WTC11 (cell line): ENCODE data around the gene MALT1. TPM values are rescaled to one million over a fixed set of nuclear protein-coding genes. Genes with fewer than 3 reads are reported as not detected.

ENCODE experiments used
- ATAC-seq: fragments of 200-7000 bp; cut with Tn5 transposase; 2 replicates; pipeline ENCODE4 v1.10.0; 2021; ENCODE audit warnings: mild to moderate bottlenecking, moderate library complexity
- CTCF ChIA-PET: fragments of 300-600 bp; sonication (Branson Sonifier 250); formaldehyde crosslinking; loops from one replicate; lab custom pipeline; 2021; ENCODE audit warnings: antibody characterized with exemption; lab: Charles Lee
- POLR2A ChIA-PET: fragments of 350-600 bp; sonication (Branson Sonifier 250); formaldehyde crosslinking; loops from one replicate; lab custom pipeline; 2021; ENCODE audit warnings: antibody characterized with exemption; lab: Charles Lee
- DNase-seq: peaks from one replicate; pipeline ENCODE4 v3.0.0; 2021; ENCODE audit warnings: low spot score
- H3K27ac Mint-ChIP-seq: 2 replicates; pipeline ENCODE4 v1.8.0; 2021; ENCODE audit warnings: mixed read lengths
- H3K27me3 Mint-ChIP-seq: 2 replicates; pipeline ENCODE4 v1.8.0; 2021; ENCODE audit warnings: low read depth, mild to moderate bottlenecking, moderate library complexity, mixed read lengths
- H3K36me3 Mint-ChIP-seq: 2 replicates; pipeline ENCODE4 v1.8.0; 2021; ENCODE audit warnings: mixed read lengths
- H3K4me1 Mint-ChIP-seq: 2 replicates; pipeline ENCODE4 v1.8.0; 2022; ENCODE audit warnings: mixed read lengths
- H3K4me3 Mint-ChIP-seq: 2 replicates; pipeline ENCODE4 v1.8.0; 2021; ENCODE audit warnings: mild to moderate bottlenecking, moderate library complexity, mixed read lengths
- H3K9me3 Mint-ChIP-seq: 2 replicates; pipeline ENCODE4 v1.8.0; 2021; ENCODE audit warnings: mixed read lengths
- CTCF ChIP-seq: fragments of 200-600 bp; IDR thresholded peaks from 2 replicates; pipeline ENCODE4 v1.8.0; 2022; ENCODE audit warnings: antibody characterized with exemption
- E2F4 ChIP-seq: sonication (generic); formaldehyde crosslinking; IDR thresholded peaks from 2 replicates; pipeline ENCODE4 v1.8.1; 2022; ENCODE audit warnings: low read depth, mild to moderate bottlenecking, moderate library complexity, missing genetic modification reagents, borderline replicate concordance
- E2F5 ChIP-seq: sonication (generic); formaldehyde crosslinking; IDR thresholded peaks from 2 replicates; pipeline ENCODE4 v1.8.1; 2022; ENCODE audit warnings: mild to moderate bottlenecking, moderate library complexity, missing genetic modification reagents
- EMX1 ChIP-seq: fragments of 250-450 bp; sonication (Bioruptor Pico); IDR thresholded peaks from 2 replicates; pipeline ENCODE4 v1.8.0; 2021; ENCODE audit warnings: mild to moderate bottlenecking
- FOXP4 ChIP-seq: sonication (generic); formaldehyde crosslinking; IDR thresholded peaks from 2 replicates; pipeline ENCODE4 v1.8.0; 2022; ENCODE audit warnings: mild to moderate bottlenecking, missing genetic modification reagents
- HMGXB4 ChIP-seq: sonication (generic); formaldehyde crosslinking; IDR thresholded peaks from 2 replicates; pipeline ENCODE4 v1.8.1; 2023; ENCODE audit warnings: mild to moderate bottlenecking, moderate library complexity, missing genetic modification reagents
- IRF1 ChIP-seq: sonication (generic); formaldehyde crosslinking; IDR thresholded peaks from 2 replicates; pipeline ENCODE4 v1.8.0; 2023; ENCODE audit warnings: missing genetic modification reagents
- JUN ChIP-seq: sonication (generic); formaldehyde crosslinking; IDR thresholded peaks from 2 replicates; pipeline ENCODE4 v1.8.0; 2023; ENCODE audit warnings: mild to moderate bottlenecking, missing genetic modification reagents
- MAX ChIP-seq: sonication (generic); formaldehyde crosslinking; IDR thresholded peaks from 2 replicates; pipeline ENCODE4 v1.8.0; 2022; ENCODE audit warnings: mild to moderate bottlenecking, missing genetic modification reagents
- MYBL2 ChIP-seq: sonication (generic); formaldehyde crosslinking; IDR thresholded peaks from 2 replicates; pipeline ENCODE4 v1.8.1; 2023; ENCODE audit warnings: mild to moderate bottlenecking, moderate library complexity, missing genetic modification reagents
- OVOL2 ChIP-seq: fragments of 250-450 bp; sonication (Bioruptor Pico); IDR thresholded peaks from 2 replicates; pipeline ENCODE4 v1.9.0; 2021; ENCODE audit warnings: mild to moderate bottlenecking, borderline replicate concordance
- RELA ChIP-seq: sonication (generic); formaldehyde crosslinking; IDR thresholded peaks from 2 replicates; pipeline ENCODE4 v1.8.1; 2022; ENCODE audit warnings: missing genetic modification reagents, mild to moderate bottlenecking, borderline replicate concordance
- USF1 ChIP-seq: sonication (generic); formaldehyde crosslinking; IDR thresholded peaks from 2 replicates; pipeline ENCODE4 v1.8.0; 2022; ENCODE audit warnings: mild to moderate bottlenecking, missing genetic modification reagents
- ZNF232 ChIP-seq: sonication (generic); formaldehyde crosslinking; IDR thresholded peaks from 2 replicates; pipeline ENCODE4 v1.8.0; 2022; ENCODE audit warnings: mild to moderate bottlenecking, missing genetic modification reagents
- ZNF263 ChIP-seq: sonication (generic); formaldehyde crosslinking; IDR thresholded peaks from 2 replicates; pipeline ENCODE4 v1.8.1; 2022; ENCODE audit warnings: low read depth, mild to moderate bottlenecking, moderate library complexity, missing genetic modification reagents
- ZNF416 ChIP-seq: fragments of 250-450 bp; sonication (Bioruptor Pico); IDR thresholded peaks from 2 replicates; pipeline ENCODE4 v1.9.0; 2021; ENCODE audit warnings: mild to moderate bottlenecking, inconsistent platforms
- ZNF532 ChIP-seq: fragments of 250-450 bp; sonication (Bioruptor Pico); IDR thresholded peaks from 2 replicates; pipeline ENCODE4 v1.9.0; 2021; ENCODE audit warnings: mild to moderate bottlenecking, borderline replicate concordance
- ZNF671 ChIP-seq: fragments of 250-450 bp; sonication (Bioruptor Pico); IDR thresholded peaks from 2 replicates; pipeline ENCODE4 v1.8.0; 2021; ENCODE audit warnings: mild to moderate bottlenecking
- total RNA-seq: library from RNA; stranded (reverse); gene quantifications from 3 replicates; pipeline ENCODE4 v1.2.3, GENCODE V29; 2021

Gene MALT1
- total RNA-seq, 1 experiment from 2014 or later = 13.2 TPM

- no peak for TF ChIP-seq FOXP4 (CRISPR knock-in tag)
- TF ChIP-seq, all 79 proteins: peak for 0
- Mint-ChIP-seq H3K36me3 (no peaks in the 10 kb centered on the region), H3K27me3 (no peaks in the 10 kb centered on the region), H3K27ac (no peak overlapping the region), H3K4me1 (peaks cover 2% of the 10 kb centered on the region; the same call in 1 of the 2 replicates), H3K4me3 (no peak overlapping the region), H3K9me3 (no peaks in the 10 kb centered on the region)
- ATAC-seq (no peak), DNase-seq (no peak)
- ChIA-PET POLR2A (interaction anchor here (0.7 kb wide), 1 partner anchor 39 kb away, joined by 3 read pairs; no protein-coding TSS in a partner anchor), CTCF (interaction anchor here (1.4 kb wide), 1 partner anchor 47 kb away, joined by 3 read pairs; no protein-coding TSS in a partner anchor)
Observed at GRCh38 chr18:58721566-58722239, 50.4 kb downstream of the MALT1 start.

GRCh38 chr18:58723810-58724602 lies 52.7 kb downstream of the MALT1 start:
- Mint-ChIP-seq H3K4me1 (peaks cover 2% of the 10 kb centered on the region; the same call in 1 of the 2 replicates), H3K36me3 (no peaks in the 10 kb centered on the region), H3K4me3 (no peak overlapping the region), H3K27me3 (no peaks in the 10 kb centered on the region), H3K27ac (no peak overlapping the region), H3K9me3 (no peaks in the 10 kb centered on the region)
- DNase-seq (no peak), ATAC-seq (no peak)
- ChIA-PET CTCF (interaction anchor here (0.7 kb wide), 1 partner anchor 42 kb away, joined by 3 read pairs; no protein-coding TSS in a partner anchor), POLR2A (no interaction called here)
- TF ChIP-seq CTCF = no peak
- no peak for TF ChIP-seq ZNF416 (CRISPR knock-in tag)
- no peak for TF ChIP-seq HMGXB4
- TF ChIP-seq ZNF532 (CRISPR knock-in tag) = no peak
- no peak for TF ChIP-seq ZNF263 (CRISPR knock-in tag)
- TF ChIP-seq E2F4 = no peak
- TF ChIP-seq E2F5 = no peak
- TF ChIP-seq JUN (CRISPR knock-in tag) = no peak
- TF ChIP-seq RELA (CRISPR knock-in tag) = no peak
- TF ChIP-seq USF1 (CRISPR knock-in tag) = no peak
- TF ChIP-seq EMX1 (CRISPR knock-in tag) = no peak
- no peak for TF ChIP-seq ZNF232
- no peak for TF ChIP-seq MYBL2 (CRISPR knock-in tag)
- no peak for TF ChIP-seq IRF1 (CRISPR knock-in tag)
- TF ChIP-seq ZNF671 (CRISPR knock-in tag) = no peak
- no peak for TF ChIP-seq MAX (CRISPR knock-in tag)
- TF ChIP-seq OVOL2 (CRISPR knock-in tag) = no peak
